Activated naive CD4-positive, alpha-beta T cell treated with anti-CD3 and anti-CD28 coated beads for 36 hours (primary cell): ENCODE data around the gene PIP5K1B. TPM values are rescaled to one million over a fixed set of nuclear protein-coding genes. Genes with fewer than 3 reads are reported as not detected.

Experiments used
- CTCF ChIA-PET: fragments of 350-600 bp; sonication (Branson Sonifier 250); formaldehyde crosslinking; loops from one replicate; lab custom pipeline; 2021; ENCODE audit warnings: antibody characterized with exemption; lab: Charles Lee
- DNase-seq: peaks from one replicate; pipeline ENCODE4 v3.0.0-alpha.2; 2020
- H3K27ac Mint-ChIP-seq: one replicate; pipeline ENCODE4 v1.8.0; 2021; ENCODE audit warnings: mild to moderate bottlenecking, mixed read lengths
- H3K27me3 Mint-ChIP-seq: one replicate; pipeline ENCODE4 v1.8.0; 2021; ENCODE audit warnings: low read depth, mixed read lengths
- H3K36me3 Mint-ChIP-seq: one replicate; pipeline ENCODE4 v1.8.0; 2021; ENCODE audit warnings: low read depth, mixed read lengths
- H3K4me1 Mint-ChIP-seq: one replicate; pipeline ENCODE4 v1.8.0; 2021; ENCODE audit warnings: low read depth, mixed read lengths
- H3K4me3 Mint-ChIP-seq: one replicate; pipeline ENCODE4 v1.8.0; 2021; ENCODE audit warnings: mild to moderate bottlenecking, moderate library complexity, mixed read lengths
- H3K9me3 Mint-ChIP-seq: one replicate; pipeline ENCODE4 v1.8.0; 2021; ENCODE audit warnings: mixed read lengths
- intact Hi-C: fragments of 100-400 bp; cut with micrococcal nuclease; formaldehyde crosslinking; loops from one replicate; pipeline ENCODE4 v1.15.1; 2023
- total RNA-seq, 2 experiments: library from RNA; stranded (reverse); gene quantifications; one replicate each; pipeline ENCODE4 v1.2.3, GENCODE V29; 2021

PIP5K1B gene
- total RNA-seq, 2 experiments from 2014 or later: 0.38 to 0.42 TPM

DNA sequence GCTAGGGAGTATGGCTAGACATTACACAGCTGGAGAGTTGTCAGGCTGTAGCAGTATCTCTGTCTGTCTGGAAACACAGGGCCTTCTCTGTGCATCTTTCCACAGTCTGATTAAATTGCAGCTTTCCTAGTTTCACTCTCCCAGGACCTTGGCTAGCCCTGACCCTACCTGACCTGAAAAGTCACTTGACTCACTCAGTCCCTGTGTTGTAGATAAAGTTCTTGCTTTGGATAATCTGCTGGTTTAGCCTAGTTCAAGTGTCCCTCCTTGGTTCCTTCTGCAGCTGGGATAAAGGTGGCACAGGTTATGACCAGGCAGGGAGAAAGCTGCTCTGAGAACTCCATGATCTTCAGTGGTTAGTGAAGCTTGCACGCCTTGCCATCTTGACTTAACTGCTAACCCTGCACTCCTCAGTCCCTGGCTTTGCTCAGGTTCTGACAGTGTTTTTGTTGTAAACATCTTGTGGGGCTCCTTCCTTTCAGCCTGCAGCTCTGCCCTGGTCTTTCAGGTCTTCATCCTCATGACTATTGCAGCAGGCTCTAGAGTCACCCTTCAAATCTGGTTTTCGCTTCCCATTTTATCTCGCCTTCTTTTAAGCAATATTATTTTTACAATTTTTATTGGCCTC is 101.0 kb downstream of the PIP5K1B start:
- CTCF ChIA-PET: no interaction called here
- DNase-seq: no peak
- intact Hi-C loops: no loop called here
- no peak overlapping the region for H3K27ac Mint-ChIP-seq
- H3K9me3 Mint-ChIP-seq: no peaks in the 10 kb centered on the region
- H3K4me1 Mint-ChIP-seq: no peaks in the 10 kb centered on the region
- H3K36me3 Mint-ChIP-seq: no peaks in the 10 kb centered on the region
- no peaks in the 10 kb centered on the region for H3K27me3 Mint-ChIP-seq
- no peak overlapping the region for H3K4me3 Mint-ChIP-seq

DNA sequence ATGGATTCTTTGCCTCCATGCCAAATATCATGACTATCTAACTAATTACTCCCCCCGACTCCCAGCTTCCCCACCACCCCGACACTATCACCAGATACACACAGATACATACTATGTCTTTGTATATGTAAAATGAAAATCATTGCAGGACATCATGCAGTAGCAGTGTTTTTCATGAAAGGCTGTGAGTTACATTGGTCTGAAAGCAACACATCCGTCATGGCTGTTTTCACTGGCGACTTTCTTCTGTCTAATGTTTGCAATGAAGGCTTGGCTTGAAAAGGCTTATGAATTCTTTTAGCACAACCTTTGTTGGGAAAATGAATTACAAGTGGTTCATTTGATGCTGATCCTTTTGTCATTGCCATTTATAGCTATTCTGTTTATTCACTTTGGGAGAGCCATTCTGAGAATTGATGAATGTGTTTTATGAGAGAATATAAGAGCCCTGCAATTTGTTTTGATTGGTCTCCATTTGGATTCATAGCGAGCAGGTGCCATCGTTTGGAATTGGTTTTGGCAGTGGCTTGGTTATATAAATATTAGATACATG is 103.4 kb downstream of the PIP5K1B start:
- CTCF ChIA-PET: no interaction called here
- Mint-ChIP-seq H3K9me3 (no peaks in the 10 kb centered on the region), H3K4me3 (no peak overlapping the region), H3K4me1 (no peaks in the 10 kb centered on the region), H3K36me3 (no peaks in the 10 kb centered on the region), H3K27me3 (peaks cover 4% of the 10 kb centered on the region), H3K27ac (no peak overlapping the region)
- intact Hi-C loops: no loop called here
- DNase-seq: no peak

GRCh38 chr9:68817079-68817875 is 112.2 kb downstream of the PIP5K1B start:
- H3K9me3 Mint-ChIP-seq: no peaks in the 10 kb centered on the region
- DNase-seq: no peak
- CTCF ChIA-PET: no interaction called here
- H3K36me3 Mint-ChIP-seq: no peaks in the 10 kb centered on the region
- H3K4me1 Mint-ChIP-seq: no peaks in the 10 kb centered on the region
- H3K4me3 Mint-ChIP-seq: no peak overlapping the region
- intact Hi-C loops: no loop called here
- H3K27ac Mint-ChIP-seq: no peak overlapping the region
- no peaks in the 10 kb centered on the region for H3K27me3 Mint-ChIP-seq

- no peaks in the 10 kb centered on the region for H3K36me3 Mint-ChIP-seq
- DNase-seq: no peak
- no peaks in the 10 kb centered on the region for H3K4me1 Mint-ChIP-seq
- H3K27ac Mint-ChIP-seq: no peak overlapping the region
- H3K9me3 Mint-ChIP-seq: no peaks in the 10 kb centered on the region
- no peaks in the 10 kb centered on the region for H3K27me3 Mint-ChIP-seq
- CTCF ChIA-PET: no interaction called here
- H3K4me3 Mint-ChIP-seq: no peak overlapping the region
- intact Hi-C loops: no loop called here
Observed at GRCh38 chr9:68819065-68819464, 114.0 kb downstream of the PIP5K1B start.

DNA sequence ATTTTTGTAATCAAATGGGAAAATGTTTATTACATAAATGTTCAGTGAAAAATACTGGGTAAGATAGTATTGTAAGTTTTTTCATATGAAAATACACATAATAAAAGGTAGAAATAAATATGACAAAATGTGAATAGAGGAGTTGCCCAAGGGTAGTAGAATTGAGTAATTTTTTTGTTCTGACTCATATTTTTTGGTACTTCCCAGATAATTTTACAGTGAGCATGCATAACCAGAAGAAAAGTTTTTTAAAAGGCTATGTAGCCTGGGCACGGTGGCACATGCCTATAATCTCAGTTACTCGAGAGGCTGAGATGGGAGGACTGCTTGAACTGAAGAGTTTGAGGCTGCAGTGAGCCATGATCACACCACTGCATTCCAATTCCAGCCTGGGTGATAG is 116.9 kb downstream of the PIP5K1B start:
- H3K27me3 Mint-ChIP-seq: no peaks in the 10 kb centered on the region
- H3K9me3 Mint-ChIP-seq: no peaks in the 10 kb centered on the region
- H3K27ac Mint-ChIP-seq: no peak overlapping the region

GRCh38 chr9:68822596-68823165 is 117.6 kb downstream of the PIP5K1B start:
- no peak for DNase-seq
- no peaks in the 10 kb centered on the region for H3K27me3 Mint-ChIP-seq
- no peak overlapping the region for H3K4me3 Mint-ChIP-seq
- intact Hi-C loops: no loop called here
- no peaks in the 10 kb centered on the region for H3K36me3 Mint-ChIP-seq
- no peaks in the 10 kb centered on the region for H3K4me1 Mint-ChIP-seq
- CTCF ChIA-PET: no interaction called here
- H3K27ac Mint-ChIP-seq: no peak overlapping the region
- H3K9me3 Mint-ChIP-seq: no peaks in the 10 kb centered on the region

More for the DNA sequence above, 116.9 kb downstream of the PIP5K1B start:
- H3K36me3 Mint-ChIP-seq: no peaks in the 10 kb centered on the region
- intact Hi-C loops: no loop called here
- DNase-seq: no peak
- H3K4me3 Mint-ChIP-seq: no peak overlapping the region
- CTCF ChIA-PET: no interaction called here
- no peaks in the 10 kb centered on the region for H3K4me1 Mint-ChIP-seq

GRCh38 chr9:68825762-68826472 is 120.9 kb downstream of the PIP5K1B start:
- CTCF ChIA-PET: interaction anchor here (1.6 kb wide), 1 partner anchor 19 kb away, joined by 4 read pairs; no protein-coding TSS in a partner anchor

GRCh38 chr9:68827837-68828744 is 123.1 kb downstream of the PIP5K1B start:
- no peaks in the 10 kb centered on the region for H3K36me3 Mint-ChIP-seq
- no peaks in the 10 kb centered on the region for H3K4me1 Mint-ChIP-seq
- no peaks in the 10 kb centered on the region for H3K9me3 Mint-ChIP-seq
- no peak overlapping the region for H3K4me3 Mint-ChIP-seq
- no peak overlapping the region for H3K27ac Mint-ChIP-seq
- DNase-seq: no peak
- no peaks in the 10 kb centered on the region for H3K27me3 Mint-ChIP-seq
- intact Hi-C loops: no loop called here
- CTCF ChIA-PET: no interaction called here

More at GRCh38 chr9:68825762-68826472, 120.9 kb downstream of the PIP5K1B start:
- H3K27me3 Mint-ChIP-seq: no peaks in the 10 kb centered on the region
- H3K9me3 Mint-ChIP-seq: no peaks in the 10 kb centered on the region
- H3K27ac Mint-ChIP-seq: no peak overlapping the region
- H3K36me3 Mint-ChIP-seq: no peaks in the 10 kb centered on the region
- H3K4me1 Mint-ChIP-seq: no peaks in the 10 kb centered on the region
- intact Hi-C loops: no loop called here
- no peak overlapping the region for H3K4me3 Mint-ChIP-seq
- no peak for DNase-seq

GRCh38 chr9:68832101-68832500 is 127.1 kb downstream of the PIP5K1B start:
- no peaks in the 10 kb centered on the region for H3K27me3 Mint-ChIP-seq
- DNase-seq: no peak
- no peaks in the 10 kb centered on the region for H3K9me3 Mint-ChIP-seq
- H3K36me3 Mint-ChIP-seq: no peaks in the 10 kb centered on the region
- H3K4me1 Mint-ChIP-seq: no peaks in the 10 kb centered on the region
- H3K4me3 Mint-ChIP-seq: no peak overlapping the region
- H3K27ac Mint-ChIP-seq: no peak overlapping the region
- CTCF ChIA-PET: no interaction called here
- intact Hi-C loops: no loop called here

DNA sequence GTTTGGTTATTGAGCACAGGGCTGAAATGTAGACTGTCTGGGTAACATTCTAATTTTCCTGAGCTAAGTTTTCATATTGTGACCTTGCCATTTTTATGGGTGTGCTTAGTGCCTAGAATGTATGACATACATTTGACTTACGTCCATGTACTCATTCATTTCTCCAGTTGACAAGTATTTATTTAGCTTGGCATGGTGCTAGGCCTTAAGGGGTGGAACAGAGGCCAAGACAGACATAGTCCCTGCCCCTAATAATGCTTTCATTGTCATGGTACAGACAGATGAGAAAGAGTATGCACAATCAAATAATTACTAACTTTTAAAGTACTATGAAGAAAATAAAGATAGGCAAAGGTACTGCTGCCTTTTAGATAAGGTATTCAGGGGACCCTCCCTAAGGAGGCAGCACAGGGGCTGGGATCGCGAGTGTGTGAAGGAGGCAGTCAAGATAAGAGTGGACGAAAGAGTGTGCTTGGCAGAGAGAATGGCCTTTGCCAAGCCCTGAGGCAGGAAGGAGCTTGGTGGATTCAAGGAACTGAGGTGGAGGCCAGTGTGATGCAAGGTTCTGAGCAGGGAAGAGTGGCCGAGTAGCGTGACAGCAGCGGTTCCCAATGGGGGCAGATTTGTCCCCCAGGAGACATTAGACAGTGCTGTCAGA is 128.0 kb downstream of the PIP5K1B start:
- CTCF ChIA-PET: interaction anchor here (0.6 kb wide), 1 partner anchor 168 kb away, joined by 4 read pairs; no protein-coding TSS in a partner anchor
- H3K27ac Mint-ChIP-seq: no peak overlapping the region
- intact Hi-C loops: no loop called here

GRCh38 chr9:68834931-68835520 is 130.0 kb downstream of the PIP5K1B start:
- no peaks in the 10 kb centered on the region for H3K36me3 Mint-ChIP-seq
- H3K4me1 Mint-ChIP-seq: no peaks in the 10 kb centered on the region
- H3K4me3 Mint-ChIP-seq: no peak overlapping the region
- no peaks in the 10 kb centered on the region for H3K9me3 Mint-ChIP-seq
- intact Hi-C loops: no loop called here
- no peak overlapping the region for H3K27ac Mint-ChIP-seq
- H3K27me3 Mint-ChIP-seq: no peaks in the 10 kb centered on the region
- DNase-seq: no peak
- CTCF ChIA-PET: interaction anchor here (0.9 kb wide), 1 partner anchor 190 kb away, joined by 3 read pairs; no protein-coding TSS in a partner anchor

More for the DNA sequence above, 128.0 kb downstream of the PIP5K1B start:
- H3K27me3 Mint-ChIP-seq: no peaks in the 10 kb centered on the region
- H3K4me3 Mint-ChIP-seq: no peak overlapping the region
- H3K36me3 Mint-ChIP-seq: no peaks in the 10 kb centered on the region
- no peaks in the 10 kb centered on the region for H3K9me3 Mint-ChIP-seq
- H3K4me1 Mint-ChIP-seq: no peaks in the 10 kb centered on the region
- no peak for DNase-seq
